GM10248 (cell line): ENCODE results near the gene ZNHIT6.

Experiments used
- CTCF ChIA-PET: fragments of 300-600 bp; sonication (Branson Sonifier 250); formaldehyde crosslinking; extraction: SDS; loops from one replicate; lab custom pipeline; 2021; ENCODE audit warnings: antibody characterized with exemption; lab: Yijun Ruan, JAX
- POLR2A ChIA-PET: fragments of 350-650 bp; sonication (Branson Sonifier 250); formaldehyde crosslinking; extraction: SDS; loops from one replicate; lab custom pipeline; 2020; ENCODE audit warnings: antibody characterized with exemption; lab: Yijun Ruan, JAX
- DNase-seq: peaks from one replicate; pipeline ENCODE4 v3.0.0; 2012; ENCODE audit errors: extremely low spot score
- TF ChIP-seq, protein P1 (sequence below): IDR thresholded peaks from 2 replicates; pipeline ENCODE4 v1.5.1; 2012; ENCODE audit warnings: mild to moderate bottlenecking, low read depth; ENCODE audit errors: extremely low read depth, missing control alignments, control extremely low read depth

The ZNHIT6 gene

DNA sequence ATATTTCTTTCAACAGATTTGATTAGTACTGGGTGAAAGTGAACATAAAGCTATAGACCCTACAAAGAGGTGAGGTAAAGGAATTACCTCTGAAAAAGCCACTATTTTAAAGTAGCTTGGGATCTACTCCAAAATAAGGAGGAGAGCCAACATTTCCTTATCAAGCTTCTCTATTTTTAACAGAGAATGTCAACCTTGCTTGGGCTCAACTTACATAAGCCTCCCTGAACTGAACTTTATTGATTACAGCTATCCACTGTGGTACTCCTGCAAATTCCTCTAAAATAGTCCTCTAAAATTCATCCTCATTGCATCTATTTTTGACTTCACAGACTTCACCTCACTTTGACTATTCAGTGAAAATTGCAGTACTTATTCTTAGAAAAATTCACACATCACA lies 10.3 kb downstream of the ZNHIT6 start:
- POLR2A ChIA-PET, result no interaction called here
- no peak for DNase-seq
- CTCF ChIA-PET, result interaction anchor here (0.9 to 2.0 kb wide), 2 partner anchors 9 to 11 kb away, joined by 4 to 6 read pairs; partner anchors contain the start of gene ZNHIT6
- TF ChIP-seq, protein P1, sequence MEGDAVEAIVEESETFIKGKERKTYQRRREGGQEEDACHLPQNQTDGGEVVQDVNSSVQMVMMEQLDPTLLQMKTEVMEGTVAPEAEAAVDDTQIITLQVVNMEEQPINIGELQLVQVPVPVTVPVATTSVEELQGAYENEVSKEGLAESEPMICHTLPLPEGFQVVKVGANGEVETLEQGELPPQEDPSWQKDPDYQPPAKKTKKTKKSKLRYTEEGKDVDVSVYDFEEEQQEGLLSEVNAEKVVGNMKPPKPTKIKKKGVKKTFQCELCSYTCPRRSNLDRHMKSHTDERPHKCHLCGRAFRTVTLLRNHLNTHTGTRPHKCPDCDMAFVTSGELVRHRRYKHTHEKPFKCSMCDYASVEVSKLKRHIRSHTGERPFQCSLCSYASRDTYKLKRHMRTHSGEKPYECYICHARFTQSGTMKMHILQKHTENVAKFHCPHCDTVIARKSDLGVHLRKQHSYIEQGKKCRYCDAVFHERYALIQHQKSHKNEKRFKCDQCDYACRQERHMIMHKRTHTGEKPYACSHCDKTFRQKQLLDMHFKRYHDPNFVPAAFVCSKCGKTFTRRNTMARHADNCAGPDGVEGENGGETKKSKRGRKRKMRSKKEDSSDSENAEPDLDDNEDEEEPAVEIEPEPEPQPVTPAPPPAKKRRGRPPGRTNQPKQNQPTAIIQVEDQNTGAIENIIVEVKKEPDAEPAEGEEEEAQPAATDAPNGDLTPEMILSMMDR, result no peak

DNA sequence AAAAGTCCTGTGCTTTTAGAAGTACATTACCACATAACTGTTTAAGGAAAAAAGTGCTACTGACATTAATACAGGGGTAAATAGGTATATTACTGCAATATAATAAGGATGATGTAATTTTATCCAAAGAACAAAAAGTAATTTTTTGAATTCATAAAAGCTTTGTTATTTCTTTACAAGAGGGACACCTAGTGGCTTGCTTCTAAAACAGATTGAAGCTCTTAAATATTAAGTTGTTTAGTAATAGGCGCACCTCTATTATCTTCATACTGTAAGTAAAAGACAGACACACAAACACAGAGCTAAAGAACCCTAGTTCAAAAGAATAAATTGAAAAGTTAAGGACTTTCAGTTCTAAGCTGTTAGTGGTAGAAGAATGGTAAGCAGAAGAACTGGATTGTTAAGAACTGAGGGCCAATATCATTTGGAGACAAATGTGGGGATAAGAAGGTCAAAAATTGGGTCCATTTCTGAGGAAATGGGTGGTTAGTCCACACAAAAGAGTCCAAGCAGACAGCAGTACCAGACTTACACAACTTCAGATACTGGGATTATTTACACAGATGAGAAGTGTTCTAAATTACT lies 15.4 kb downstream of the ZNHIT6 start:
- no peak for DNase-seq
- TF ChIP-seq, protein P1, result peak; percentile 23
- ChIA-PET POLR2A (no interaction called here), CTCF (interaction anchor here (1.0 to 3.1 kb wide), 16 partner anchors 7 to 384 kb away, joined by 3 to 21 read pairs (median 3); partner anchors contain the start of gene ZNHIT6)

DNA sequence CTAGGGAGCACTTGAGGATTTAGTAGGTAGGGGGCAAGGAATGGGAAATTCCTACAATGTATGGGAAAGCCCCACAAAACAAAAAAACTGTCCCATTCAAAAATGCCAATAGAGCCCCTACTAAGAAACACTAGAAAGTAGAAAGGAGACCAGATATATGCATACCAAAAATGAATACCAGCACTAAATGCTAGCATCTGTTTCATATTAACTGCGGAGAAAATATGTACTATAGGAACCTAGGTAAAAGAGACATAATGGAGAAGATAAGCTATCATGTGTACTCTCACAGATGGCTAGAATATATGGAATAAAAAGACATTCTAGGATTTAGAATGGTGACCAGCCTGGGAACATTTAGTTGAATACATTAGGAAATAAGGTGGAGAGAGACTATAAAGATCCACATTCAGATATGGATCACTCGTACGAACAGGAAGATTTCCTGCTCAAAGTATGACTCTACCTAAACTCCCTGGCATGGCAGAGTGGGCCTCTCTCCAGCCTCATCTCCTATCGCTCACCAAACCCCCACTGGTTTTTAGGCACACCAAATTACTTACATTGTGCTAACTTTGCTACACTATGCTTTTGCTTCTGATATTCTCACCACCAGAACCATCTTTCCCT lies 18.3 kb downstream of the ZNHIT6 start:
- TF ChIP-seq, protein P1, result no peak
- POLR2A ChIA-PET, result no interaction called here
- CTCF ChIA-PET, result interaction anchor here (2.7 kb wide), 1 partner anchor 18 kb away, joined by 6 read pairs; the partner anchor contains the start of gene ZNHIT6
- no peak for DNase-seq

DNA sequence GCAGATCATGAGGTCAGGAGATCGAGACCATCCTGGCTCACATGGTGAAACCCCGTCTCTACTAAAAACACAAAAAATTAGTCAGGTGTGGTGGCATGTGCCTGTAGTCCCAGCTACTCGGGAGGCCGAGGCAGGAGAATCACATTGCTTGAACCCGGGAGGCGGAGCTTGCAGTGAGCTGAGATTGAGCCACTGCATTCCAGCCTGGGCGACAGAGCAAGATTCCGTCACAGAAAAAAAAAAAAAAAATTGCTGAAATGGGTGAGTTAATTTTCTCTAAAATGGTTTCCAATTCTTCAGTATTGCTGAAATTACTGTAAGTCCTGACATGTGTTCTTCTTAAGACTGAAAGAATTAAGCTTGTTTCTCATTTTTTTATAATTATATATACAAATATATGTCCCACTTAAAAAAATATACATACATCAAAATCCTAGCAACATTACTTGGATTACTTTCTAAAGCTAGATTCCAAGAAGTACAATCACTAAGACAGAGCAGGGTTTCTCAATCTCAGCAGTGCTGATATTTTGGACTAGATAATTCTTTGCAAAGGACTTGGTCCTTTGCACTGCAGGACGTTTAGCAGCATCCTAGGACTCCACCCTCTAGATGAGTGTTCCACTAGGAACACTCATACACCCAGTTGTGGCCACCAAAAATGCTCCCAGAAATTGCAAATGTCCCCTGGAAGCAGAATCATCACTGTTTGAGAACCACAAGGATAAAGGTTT lies 24.8 kb downstream of the ZNHIT6 start:
- DNase-seq, result no peak
- TF ChIP-seq, protein P1, result no peak
- POLR2A ChIA-PET, result no interaction called here
- CTCF ChIA-PET, result interaction anchor here (0.9 to 2.6 kb wide), 4 partner anchors 10 to 30 kb away, joined by 3 to 7 read pairs (median 6); no protein-coding TSS in a partner anchor

DNA sequence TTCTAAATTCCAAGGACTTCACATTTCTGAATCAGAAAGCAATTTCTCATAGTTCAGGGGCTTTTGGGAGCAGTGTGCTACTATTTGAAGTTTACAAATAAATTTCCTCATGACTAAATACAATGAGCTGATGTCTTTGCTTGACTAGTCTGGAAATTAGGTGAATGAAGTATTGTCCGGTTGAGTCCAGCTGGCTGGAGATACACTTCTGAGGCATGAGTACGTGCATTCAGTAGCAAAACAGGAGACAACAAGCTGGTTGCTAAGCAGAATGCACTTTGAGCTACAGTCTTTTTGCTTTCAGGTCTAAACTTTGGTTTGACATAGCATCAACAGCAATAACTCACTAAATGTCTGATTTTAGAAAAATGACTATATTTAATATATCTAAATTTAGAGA lies 27.1 kb downstream of the ZNHIT6 start:
- ChIA-PET POLR2A (no interaction called here), CTCF (interaction anchor here (1.2 kb wide), 1 partner anchor 23 kb away, joined by 3 read pairs; no protein-coding TSS in a partner anchor)
- TF ChIP-seq, protein P1, result no peak
- DNase-seq, result no peak

DNA sequence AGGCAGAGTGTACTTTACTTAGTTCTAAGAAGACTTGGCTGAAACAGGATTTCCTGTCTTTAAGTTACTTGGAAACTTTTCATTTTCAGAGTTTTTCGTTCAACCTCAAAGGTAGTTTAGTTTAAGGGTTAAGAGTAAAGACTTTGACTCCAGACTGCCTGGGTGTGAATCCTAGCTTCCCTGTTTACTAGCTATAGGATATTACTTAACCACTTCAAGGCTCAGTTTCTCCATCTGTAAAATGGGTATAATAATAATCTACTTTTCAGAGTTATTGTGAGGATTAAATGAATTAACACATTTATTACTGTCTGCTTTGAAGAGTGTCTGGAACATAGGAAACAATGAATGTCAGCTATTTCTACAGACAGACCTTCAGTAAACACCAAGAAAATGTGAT lies 30.0 kb downstream of the ZNHIT6 start:
- ChIA-PET POLR2A (no interaction called here), CTCF (interaction anchor here (1.4 kb wide), 1 partner anchor 13 kb away, joined by 4 read pairs; no protein-coding TSS in a partner anchor)
- no peak for DNase-seq
- TF ChIP-seq, protein P1, result no peak
